Breast epithelium (tissue), 4 donors: Measurements from ENCODE around the gene RGMA. TPM values are rescaled to one million over a fixed set of nuclear protein-coding genes. Genes with fewer than 3 reads are reported as not detected.

Experiments used
- DNase-seq, 2 donors: peaks; one replicate each; pipeline ENCODE4 v3.0.0-alpha.2; 2019; ENCODE audit warnings: low spot score in 2 of 2
- H3K27ac ChIP-seq, 2 donors: fragments of 200-600 bp; sonication (generic) in 1 of 2; one replicate each; pipeline ENCODE4 v1.5.1; 2016 to 2019; ENCODE audit warnings: mild to moderate bottlenecking in 1 of 2
- H3K27me3 ChIP-seq, 2 donors: fragments of 200-600 bp; sonication (generic) in 1 of 2; one replicate each; pipeline versions ENCODE4 v1.5.1 to v1.6.0; 2017 to 2019; ENCODE audit warnings: control low read depth in 1 of 2, mild to moderate bottlenecking in 1 of 2
- H3K36me3 ChIP-seq: fragments of 200-600 bp; one replicate; pipeline ENCODE4 v1.5.1; 2019
- H3K4me1 ChIP-seq, 2 donors: fragments of 200-600 bp; sonication (generic); one replicate each; pipeline ENCODE4 v1.5.1; 2016 to 2019; ENCODE audit warnings: control low read depth in 1 of 2
- H3K4me3 ChIP-seq, 3 donors: fragments of 200-600 bp; sonication (generic); 1 replicate in 2 of 3; 2 replicates in 1 of 3; pipeline ENCODE4 v1.5.1; 2016 to 2019; ENCODE audit warnings: mild to moderate bottlenecking in 3 of 3, moderate library complexity in 2 of 3
- H3K9me3 ChIP-seq, 2 donors: fragments of 200-600 bp; sonication (generic) in 1 of 2; one replicate each; pipeline ENCODE4 v1.5.1; 2016 to 2019; ENCODE audit warnings: control low read depth in 1 of 2
- POLR2A ChIP-seq: fragments of 450-650 bp; IDR thresholded peaks from one replicate; pipeline ENCODE4 v1.6.1; 2016; ENCODE audit warnings: antibody characterized with exemption, mild to moderate bottlenecking, moderate library complexity
- POLR2AphosphoS5 ChIP-seq, 3 donors: sonication (generic); formaldehyde crosslinking; IDR thresholded peaks; one replicate each; pipeline ENCODE4 v1.6.1; 2017; ENCODE audit warnings: antibody characterized with exemption in 3 of 3
- intact Hi-C: fragments of 100-400 bp; cut with DNase I; formaldehyde crosslinking; loops from one replicate; pipeline ENCODE4 v1.15.1; 2023; ENCODE audit warnings: low total_unique reads
- total RNA-seq, 3 donors: library from RNA; depleted of rRNA; stranded (reverse); fragments of >200 nt; gene quantifications; one replicate each; pipeline ENCODE4 v1.1.0, GENCODE V29; 2016
- TF ChIP-seq, protein P1 (sequence below), 3 donors: fragments of 450-650 bp; IDR thresholded peaks; one replicate each; pipeline ENCODE4 v1.5.1; 2016 to 2017; ENCODE audit warnings: antibody characterized with exemption in 3 of 3, mild to moderate bottlenecking in 3 of 3, moderate library complexity in 3 of 3

The RGMA gene
- total RNA-seq, 3 donors from 2014 or later = 9.7 to 17.7 (median 14.4) TPM

DNA sequence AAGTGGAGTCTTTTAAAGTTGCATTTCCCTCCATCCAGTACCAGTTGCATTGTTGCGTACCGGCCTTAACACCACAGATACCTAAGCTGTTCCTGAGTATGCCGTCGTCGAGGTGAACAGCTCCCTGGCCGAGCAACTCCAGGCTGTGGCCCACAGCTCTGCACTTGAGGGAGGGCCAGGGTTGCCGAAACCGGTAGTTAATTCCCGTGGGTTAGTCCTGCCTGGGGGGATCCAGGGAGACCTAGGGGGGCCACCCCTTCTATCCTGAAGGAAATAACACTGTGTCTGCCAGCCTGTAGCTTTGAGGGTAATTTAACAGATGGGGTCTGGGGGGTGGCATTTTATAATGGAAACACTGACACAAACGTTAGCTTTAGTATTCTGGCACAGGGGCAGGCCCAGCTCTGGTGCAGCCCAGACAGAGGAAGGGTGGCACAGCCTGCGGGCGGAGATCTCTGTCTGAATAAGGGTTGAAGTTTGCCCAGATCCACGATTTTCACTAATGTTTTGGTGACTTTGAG lies 60.8 kb downstream of the RGMA start:
- H3K36me3 ChIP-seq = peaks cover 11% of the 10 kb centered on the region
- H3K9me3 ChIP-seq = no peaks in the 10 kb centered on the region
- intact Hi-C loops = loop anchor here (2.0 kb wide), 1 partner anchor 43 kb away; no protein-coding TSS in a partner anchor
- H3K4me3 ChIP-seq = peak overlapping the region in 1 of 3 donors; percentile 45
- H3K4me1 ChIP-seq = peaks cover 8 to 10% of the 10 kb centered on the region in 2 donors
- no peak for DNase-seq
- TF ChIP-seq POLR2A (no peak), POLR2AphosphoS5 (IDR thresholded peaks at IDR 0.05) (no peak)
- TF ChIP-seq, protein P1, sequence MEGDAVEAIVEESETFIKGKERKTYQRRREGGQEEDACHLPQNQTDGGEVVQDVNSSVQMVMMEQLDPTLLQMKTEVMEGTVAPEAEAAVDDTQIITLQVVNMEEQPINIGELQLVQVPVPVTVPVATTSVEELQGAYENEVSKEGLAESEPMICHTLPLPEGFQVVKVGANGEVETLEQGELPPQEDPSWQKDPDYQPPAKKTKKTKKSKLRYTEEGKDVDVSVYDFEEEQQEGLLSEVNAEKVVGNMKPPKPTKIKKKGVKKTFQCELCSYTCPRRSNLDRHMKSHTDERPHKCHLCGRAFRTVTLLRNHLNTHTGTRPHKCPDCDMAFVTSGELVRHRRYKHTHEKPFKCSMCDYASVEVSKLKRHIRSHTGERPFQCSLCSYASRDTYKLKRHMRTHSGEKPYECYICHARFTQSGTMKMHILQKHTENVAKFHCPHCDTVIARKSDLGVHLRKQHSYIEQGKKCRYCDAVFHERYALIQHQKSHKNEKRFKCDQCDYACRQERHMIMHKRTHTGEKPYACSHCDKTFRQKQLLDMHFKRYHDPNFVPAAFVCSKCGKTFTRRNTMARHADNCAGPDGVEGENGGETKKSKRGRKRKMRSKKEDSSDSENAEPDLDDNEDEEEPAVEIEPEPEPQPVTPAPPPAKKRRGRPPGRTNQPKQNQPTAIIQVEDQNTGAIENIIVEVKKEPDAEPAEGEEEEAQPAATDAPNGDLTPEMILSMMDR (IDR thresholded peaks at IDR 0.05) = no peak
- no peaks in the 10 kb centered on the region for H3K27me3 ChIP-seq
- peak overlapping the region; percentile 89 to 97 for H3K27ac ChIP-seq

DNA sequence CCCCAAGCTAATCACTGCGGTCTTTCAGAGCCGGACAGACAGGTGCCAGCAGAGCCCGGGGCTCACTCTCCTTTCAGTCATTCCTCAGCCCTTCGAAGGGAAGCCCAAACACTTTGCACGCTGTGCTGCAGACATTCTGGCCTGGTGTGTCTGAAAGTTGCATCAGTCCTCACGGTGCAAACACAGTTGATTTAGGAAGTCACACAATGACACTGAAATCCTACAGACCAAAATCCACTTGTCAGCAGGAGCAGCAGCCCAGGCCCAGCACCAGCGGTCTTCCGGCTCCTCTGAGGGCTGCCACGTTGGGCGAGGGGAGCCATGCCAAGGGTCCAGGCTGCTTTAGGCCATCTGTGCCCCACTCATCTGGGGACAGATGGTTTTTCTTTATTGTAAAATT lies 61.6 kb downstream of the RGMA start:
- H3K4me3 ChIP-seq = no peak overlapping the region
- DNase-seq = no peak
- peaks cover 8 to 10% of the 10 kb centered on the region in 2 donors for H3K4me1 ChIP-seq
- intact Hi-C loops = no loop called here
- no peaks in the 10 kb centered on the region for H3K9me3 ChIP-seq
- H3K27ac ChIP-seq = peak overlapping the region; percentile 89 to 97
- no peaks in the 10 kb centered on the region for H3K27me3 ChIP-seq
- peaks cover 16% of the 10 kb centered on the region for H3K36me3 ChIP-seq
- TF ChIP-seq POLR2A = no peak
- TF ChIP-seq POLR2AphosphoS5 (IDR thresholded peaks at IDR 0.05) = no peak
- TF ChIP-seq, protein P1 (IDR thresholded peaks at IDR 0.05) = no peak

DNA sequence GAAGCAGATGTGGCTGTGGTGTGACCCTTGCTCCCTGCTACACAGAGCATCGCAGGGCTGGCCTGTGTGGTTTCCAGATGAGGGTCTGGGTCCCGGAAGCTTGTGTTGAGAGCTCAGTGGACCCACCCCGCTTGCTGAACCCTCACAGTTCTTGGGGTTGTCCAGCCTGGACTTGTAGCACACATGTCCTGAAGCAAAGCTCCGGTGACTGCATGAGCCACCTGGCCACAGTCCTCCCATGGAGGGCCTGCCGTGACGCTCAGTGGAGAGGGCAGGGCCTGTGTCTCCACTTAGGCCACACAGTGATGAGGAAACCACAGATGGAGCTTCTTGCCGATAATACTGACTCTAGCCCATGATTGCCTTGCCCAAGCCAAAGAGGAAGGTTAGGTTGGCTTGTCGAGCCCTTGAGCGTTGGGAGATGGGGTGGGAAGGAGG lies 62.6 kb downstream of the RGMA start:
- no peak for DNase-seq
- no peak for TF ChIP-seq POLR2AphosphoS5 (IDR thresholded peaks at IDR 0.05)
- TF ChIP-seq, protein P1 (IDR thresholded peaks at IDR 0.05) = no peak
- no peak for TF ChIP-seq POLR2A
- no peaks in the 10 kb centered on the region for H3K27me3 ChIP-seq
- H3K27ac ChIP-seq = peak overlapping the region; percentile 89 to 97
- intact Hi-C loops = no loop called here
- no peaks in the 10 kb centered on the region for H3K9me3 ChIP-seq
- no peak overlapping the region for H3K4me3 ChIP-seq
- peaks cover 16% of the 10 kb centered on the region for H3K36me3 ChIP-seq
- H3K4me1 ChIP-seq = peaks cover 8 to 10% of the 10 kb centered on the region in 2 donors

DNA sequence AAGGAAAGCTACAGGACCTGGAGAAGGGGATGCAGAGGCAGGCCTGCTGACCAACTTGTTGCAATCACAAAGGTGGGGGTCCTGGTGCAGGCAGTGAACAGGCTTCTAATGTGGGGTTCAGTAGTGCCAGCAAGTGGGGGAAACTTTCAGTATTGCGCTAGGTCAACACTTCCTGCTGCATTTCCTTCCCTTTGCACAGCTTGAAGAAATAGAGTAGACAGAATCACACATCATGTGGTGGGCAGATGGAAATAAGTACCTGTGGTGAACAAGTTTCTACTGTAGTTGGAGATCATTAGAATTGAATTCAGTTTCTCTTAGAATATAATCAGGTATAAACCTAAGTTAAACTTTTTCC lies 63.4 kb downstream of the RGMA start:
- TF ChIP-seq POLR2A = no peak
- TF ChIP-seq, protein P1 (IDR thresholded peaks at IDR 0.05) = no peak
- TF ChIP-seq POLR2AphosphoS5 (IDR thresholded peaks at IDR 0.05) = no peak
- H3K4me3 ChIP-seq = no peak overlapping the region
- H3K27me3 ChIP-seq = no peaks in the 10 kb centered on the region
- H3K9me3 ChIP-seq = no peaks in the 10 kb centered on the region
- peaks cover 5 to 10% of the 10 kb centered on the region in 2 donors for H3K4me1 ChIP-seq
- peak overlapping the region in 1 of 2 donors; percentile 59 for H3K27ac ChIP-seq
- intact Hi-C loops = no loop called here
- peaks cover 22% of the 10 kb centered on the region for H3K36me3 ChIP-seq
- DNase-seq = no peak

DNA sequence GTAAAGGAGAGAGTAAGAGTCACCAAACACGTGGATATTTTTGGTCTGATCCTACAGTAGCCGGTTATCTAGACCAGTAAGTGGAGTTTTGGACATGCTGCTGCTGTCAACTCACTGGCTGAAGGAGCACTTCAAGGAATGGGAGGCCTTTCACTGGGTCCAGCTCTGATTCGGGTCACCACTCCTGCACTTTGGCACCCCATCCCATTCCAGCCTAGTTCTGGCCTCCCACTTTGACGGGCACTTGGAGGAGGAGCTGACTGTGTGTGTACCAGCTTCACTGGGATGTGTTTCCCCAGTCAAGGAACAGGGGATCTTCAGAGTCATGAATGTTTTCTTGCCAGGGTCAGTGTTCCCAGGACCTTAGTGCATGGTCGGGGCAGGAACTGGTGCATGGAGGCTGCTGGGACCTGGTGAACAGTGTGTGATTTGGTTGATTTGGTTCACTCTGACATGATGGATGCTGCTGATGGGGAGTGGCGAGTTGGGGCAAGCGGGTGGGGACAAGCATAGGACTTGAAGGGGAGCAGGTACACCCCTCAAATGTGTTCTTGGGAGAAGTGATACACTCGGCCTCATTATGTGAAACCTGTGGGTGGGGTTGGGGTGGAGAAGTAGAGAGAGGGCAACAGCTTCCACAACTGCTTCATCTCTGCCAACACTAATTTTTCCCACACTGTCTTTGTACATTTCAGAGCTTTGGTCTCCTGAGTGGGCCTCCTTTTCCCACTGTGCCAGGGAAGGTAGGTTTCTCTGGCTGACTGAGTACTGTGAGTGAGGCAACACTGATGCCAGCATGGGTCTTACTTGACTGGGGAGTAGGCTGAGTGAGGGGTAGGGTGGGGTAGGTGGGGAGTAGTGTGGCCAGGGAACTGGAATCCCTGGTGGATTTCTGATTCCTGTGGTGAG lies 64.0 kb downstream of the RGMA start:
- intact Hi-C loops = no loop called here
- DNase-seq = no peak
- peaks cover 3 to 4% of the 10 kb centered on the region in 2 donors for H3K4me1 ChIP-seq
- peaks cover 28% of the 10 kb centered on the region for H3K36me3 ChIP-seq
- TF ChIP-seq POLR2A (no peak), POLR2AphosphoS5 (IDR thresholded peaks at IDR 0.05) (no peak)
- TF ChIP-seq, protein P1 (IDR thresholded peaks at IDR 0.05) = no peak
- H3K9me3 ChIP-seq = no peaks in the 10 kb centered on the region
- peak overlapping the region in 1 of 2 donors; percentile 59 for H3K27ac ChIP-seq
- no peaks in the 10 kb centered on the region for H3K27me3 ChIP-seq
- no peak overlapping the region for H3K4me3 ChIP-seq
